HG03378 (cell line): ENCODE results near the gene RSBN1L.
"Not testable (repeated sequence)": the region's sequence is repeated elsewhere in the genome, so short reads cannot be mapped to it uniquely, and the experiment has no call there.

Experiments
- ATAC-seq: cut with Tn5 transposase; IDR thresholded peaks from one replicate; pipeline ENCODE4 v1.9.1; 2021; ENCODE audit warnings: mild to moderate bottlenecking, moderate library complexity; ENCODE audit not compliant: unreplicated experiment

RSBN1L gene

DNA sequence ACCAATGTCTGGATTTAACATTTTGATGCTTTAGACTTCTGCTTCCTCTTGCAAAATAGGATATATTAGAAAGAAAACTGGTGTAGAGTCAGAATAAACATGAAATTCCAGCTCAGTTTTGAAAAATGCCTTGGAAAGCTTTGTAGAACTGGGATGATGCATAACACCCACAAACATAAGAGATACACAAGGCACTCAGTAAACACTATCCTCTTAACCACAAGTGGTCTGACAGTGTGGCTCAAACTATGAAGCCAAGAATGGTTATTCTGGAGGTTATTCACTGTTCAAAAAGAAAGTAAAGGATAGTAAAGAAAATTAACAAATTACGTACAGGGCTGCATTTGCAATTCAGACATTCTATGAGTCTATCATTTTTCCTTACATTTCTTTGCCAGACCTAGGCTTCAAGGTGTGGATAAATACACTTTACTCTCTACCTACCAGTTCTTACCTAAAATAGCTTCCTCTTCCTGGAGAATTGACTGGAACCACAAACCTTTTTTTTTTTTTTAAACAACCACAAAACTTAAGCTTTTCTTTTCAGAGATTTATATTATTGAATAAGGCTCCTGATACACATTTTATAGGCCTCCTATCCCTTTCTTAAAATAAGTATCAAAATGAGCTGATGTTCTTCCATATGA lies 9.0 kb upstream of the RSBN1L start:
- no peak for ATAC-seq

DNA sequence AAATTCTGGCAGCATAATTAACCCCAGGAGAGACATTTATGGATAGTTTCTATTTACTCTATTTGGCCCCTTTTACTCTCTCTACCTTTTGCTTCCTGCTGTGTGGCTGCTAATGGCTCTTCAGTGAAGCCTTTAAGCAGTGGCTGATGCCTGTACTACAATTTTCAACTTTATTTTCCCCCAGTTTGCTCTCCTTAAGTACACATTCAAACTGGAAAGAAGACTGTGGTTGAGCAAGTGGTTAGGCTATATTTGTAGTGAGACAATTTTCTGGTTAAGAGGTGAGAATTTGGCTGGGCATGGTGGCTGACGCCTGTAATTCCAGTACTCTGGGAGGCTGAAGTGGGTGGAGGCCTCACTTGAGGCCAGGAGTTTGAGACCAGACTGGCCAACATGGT lies 8.5 kb upstream of the RSBN1L start:
- ATAC-seq, result no peak

DNA sequence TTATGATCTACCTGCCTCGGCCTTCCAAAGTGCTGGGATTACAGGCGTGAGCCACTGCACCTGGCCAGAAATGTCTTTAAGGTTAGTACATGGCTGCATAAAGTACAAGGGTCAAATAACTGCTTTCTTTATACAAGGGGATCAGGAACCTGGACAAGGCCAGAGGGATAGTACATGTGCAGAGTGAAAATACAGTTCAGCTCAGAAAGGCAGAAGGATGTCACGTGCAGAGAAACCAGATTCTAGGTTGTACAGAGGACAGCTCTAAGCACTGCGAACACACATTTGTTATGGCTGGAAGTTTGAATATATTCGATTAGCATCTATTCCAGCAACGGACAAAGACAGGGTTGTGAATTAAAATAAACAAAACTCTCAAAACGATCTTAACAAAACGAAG lies 6.0 kb upstream of the RSBN1L start:
- ATAC-seq, result no peak

DNA sequence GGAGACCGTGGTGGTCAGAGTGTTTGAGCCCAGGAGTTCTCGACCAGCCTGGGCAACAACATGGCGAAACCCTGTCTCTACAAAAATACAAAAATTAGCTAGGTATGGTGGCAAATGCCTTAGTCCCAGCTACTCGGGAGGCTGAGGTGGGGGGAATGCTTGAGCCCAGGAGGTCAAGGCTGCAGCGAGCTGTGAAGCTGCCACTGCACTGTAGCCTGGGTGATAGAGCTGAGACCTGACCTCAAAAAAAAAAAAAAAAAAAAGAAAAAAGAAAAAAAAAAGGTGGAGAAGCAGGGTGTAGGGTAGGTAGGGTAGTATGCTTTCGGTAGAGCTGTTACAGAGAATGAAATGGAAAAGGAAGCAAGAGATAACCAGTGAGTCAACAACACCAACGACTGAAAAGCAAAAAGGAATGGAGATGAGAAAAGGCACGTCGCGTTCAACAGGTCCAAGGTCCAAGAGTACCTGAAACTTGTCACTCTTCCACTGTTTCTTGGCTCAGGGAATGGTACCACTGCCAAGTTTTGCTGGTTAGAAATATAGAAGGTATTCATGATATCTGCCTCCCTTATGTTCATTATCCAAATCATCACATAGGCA lies 4.3 kb upstream of the RSBN1L start:
- no peak for ATAC-seq

DNA sequence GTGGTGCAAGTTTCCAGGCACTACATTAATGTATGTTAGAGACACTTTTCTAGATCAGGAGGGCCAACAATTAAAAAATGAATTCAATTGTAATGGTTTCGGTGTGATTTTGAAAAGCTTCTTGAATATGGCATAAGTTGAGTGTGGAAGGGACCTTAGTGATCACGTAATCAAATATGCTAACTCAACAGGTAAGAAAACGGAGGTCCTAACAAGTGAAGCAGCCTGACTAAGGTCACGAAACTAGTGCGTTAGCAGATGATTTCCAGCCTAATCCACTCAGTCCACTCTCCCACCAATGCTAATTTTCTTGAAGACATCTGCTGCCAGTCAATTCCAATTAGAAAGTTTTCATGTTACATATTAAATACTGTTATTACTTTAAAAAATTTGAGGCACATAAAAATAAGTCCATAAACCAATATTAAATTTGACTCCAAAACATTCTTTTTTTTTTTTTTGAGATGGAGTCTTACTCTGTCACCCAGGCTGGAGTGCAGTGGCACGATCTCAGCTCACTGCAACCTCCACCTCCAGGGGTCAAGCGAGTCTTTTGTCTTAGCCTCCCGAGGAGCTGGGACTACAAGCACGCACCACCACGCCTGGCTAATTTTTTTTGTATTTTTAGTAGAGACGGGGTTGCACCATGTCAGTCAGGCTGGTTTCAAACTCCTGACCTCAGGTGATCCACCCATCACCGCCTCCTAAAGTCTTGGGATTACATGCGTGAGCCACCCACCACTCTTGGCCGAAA lies 2.3 kb upstream of the RSBN1L start:
- ATAC-seq, result no peak

DNA sequence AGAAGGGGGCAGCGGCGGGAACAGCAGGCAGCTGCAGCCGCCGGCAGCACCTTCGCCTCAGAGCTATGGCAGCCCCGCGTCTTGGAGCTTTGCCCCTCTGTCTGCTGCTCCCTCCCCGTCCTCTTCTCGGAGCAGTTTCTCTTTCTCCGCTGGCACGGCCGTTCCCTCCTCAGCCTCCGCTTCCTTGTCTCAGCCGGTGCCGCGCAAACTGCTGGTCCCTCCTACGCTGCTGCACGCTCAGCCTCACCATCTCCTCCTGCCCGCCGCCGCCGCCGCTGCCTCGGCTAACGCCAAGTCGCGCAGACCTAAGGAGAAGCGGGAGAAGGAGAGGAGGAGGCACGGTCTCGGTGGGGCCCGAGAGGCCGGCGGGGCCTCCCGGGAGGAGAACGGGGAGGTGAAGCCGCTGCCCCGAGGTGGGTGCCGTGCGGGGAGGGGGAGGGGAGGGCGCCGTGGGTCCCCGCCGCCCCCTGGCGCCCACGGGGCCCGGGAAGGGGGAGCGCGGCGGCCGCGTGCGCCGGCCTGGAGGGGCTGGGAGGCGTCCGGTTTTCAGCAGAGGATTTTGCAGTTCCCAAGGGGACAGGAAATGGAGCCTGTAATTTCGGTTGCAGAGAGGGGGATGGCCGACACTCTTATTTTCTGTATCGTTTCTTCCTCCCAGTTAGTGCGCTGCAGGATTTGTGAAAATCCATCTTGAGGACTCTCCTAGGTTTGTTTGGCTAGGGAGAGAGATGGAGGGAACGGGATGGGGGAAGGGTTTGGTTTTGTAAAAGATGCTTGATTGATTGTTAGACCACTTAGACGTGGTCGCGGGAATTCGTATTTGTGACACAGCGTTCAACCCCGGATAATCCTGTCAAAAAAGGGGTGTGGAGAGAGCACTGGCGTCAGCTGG lies 630 bp downstream of the RSBN1L start:
- peak; percentile 4 for ATAC-seq

DNA sequence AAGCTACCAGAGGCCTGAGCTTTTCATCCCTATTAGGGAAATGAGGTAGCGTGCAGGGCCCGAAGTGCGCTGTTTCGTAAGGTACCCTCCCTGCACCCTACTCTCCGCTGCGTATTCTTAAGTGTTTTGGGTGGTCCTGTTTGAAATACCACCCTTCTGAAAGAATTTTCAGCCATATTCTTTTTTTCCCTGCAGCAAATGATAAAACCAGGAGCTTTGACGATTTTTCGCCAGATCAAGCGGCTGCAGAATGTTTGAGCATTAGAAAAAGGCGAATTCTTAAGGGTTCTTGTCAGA lies 1.2 kb downstream of the RSBN1L start:
- ATAC-seq, result no peak

DNA sequence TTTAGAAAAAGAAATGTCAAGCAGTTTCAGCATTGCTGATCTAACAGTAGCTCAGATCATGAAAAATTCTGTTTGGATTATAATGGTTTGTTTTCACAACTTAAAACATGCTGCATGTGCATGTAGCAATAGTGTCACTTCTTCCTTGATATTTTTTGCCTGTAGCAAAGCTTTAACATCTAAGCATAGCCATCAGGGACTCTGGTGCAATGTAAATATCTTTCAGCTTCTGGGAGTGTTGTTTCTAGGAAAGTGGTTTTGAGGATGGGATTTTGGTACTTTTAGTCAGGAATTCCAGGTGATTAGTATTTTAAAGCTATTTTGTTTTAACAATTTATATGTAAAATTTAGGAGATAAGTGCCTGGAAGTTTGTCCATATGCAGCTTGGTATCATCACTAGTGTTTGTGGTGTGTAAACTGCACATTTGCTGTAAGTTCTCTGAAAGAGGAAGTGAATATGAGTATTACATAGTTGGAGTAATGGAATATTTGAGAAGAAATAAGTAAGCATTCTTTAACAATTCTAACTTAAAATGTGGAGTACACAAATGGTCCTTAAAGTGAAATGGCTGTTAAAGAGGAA lies 1.9 kb downstream of the RSBN1L start:
- no peak for ATAC-seq

DNA sequence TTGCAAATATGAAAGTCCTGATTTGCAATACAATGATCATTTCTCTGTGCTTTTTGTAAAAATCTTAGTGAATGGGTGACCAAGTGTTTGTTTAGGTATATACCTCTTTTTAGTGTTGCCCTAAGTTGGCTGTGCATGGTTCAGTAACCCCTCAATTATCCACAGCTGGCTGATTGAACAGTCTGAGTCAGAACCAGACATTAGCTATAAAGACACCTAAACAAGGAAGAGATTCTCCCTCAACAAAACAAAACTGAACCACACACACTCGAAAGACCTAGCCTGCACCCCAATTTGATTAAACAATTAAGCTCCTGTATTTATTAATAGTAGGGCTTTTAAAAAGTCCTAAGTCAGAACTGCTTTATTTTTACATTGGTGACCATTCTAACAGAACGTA lies 2.8 kb downstream of the RSBN1L start:
- peak; percentile 46 for ATAC-seq

DNA sequence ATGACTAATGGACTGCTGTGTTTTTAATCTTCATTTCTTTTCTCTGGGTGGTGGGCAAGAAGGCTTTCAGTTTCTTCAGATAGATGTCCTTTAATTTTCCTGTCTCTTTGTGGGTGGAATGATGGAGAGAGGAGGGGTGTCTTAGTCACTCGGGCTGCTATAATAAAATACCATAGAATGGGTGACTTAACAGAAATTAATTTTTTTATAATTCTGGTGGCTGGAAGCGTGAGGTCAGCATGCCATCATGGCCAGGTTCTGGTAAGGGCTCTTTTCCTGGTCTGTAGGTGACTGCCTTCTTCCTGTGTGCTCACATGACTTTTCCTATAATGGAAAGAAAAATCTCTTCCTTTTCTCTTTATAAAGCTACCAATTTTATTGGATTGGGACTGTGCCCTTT lies 6.3 kb downstream of the RSBN1L start:
- no peak for ATAC-seq

DNA sequence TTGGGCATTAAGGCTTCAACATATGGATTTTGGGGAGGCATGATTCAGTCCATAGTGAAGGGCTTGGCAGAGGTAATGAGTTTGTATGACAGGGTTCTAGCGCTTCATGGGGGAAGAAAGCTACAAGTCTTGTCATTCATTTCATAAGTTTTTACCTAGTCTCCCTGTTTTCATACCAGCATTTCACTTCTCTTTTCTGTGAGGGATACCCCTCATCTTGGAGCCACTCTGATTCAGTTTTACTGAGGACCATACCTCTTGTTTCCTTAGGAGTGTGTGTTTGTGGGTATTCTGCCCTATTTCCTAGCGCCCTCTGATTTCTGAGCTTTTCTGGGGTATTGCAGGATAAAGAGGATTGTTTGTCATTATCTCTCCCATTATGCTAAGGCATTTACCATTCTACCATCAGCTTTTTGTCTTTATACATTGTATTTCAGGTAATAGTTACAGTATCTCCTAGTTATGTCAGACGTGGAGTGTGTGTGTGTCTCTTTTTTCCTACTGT lies 6.8 kb downstream of the RSBN1L start:
- no peak for ATAC-seq

DNA sequence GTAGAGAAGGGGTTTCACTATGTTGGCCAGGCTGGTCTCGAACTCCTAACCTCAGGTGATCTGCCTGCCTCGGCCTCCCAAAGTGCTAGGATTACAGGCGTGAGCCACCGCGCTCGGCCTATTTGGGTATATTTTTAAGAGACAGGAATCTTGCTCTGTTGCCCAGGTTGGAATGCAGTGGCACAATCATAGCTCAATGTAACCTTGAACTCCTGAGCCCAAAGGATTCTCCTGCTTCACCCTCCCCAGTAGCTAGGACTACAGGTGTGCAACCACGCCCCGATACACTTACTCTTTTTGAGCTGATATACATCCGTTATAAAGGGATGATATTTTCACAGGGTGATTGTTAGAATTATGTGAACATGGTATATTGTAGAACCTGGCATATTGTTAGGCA lies 7.4 kb downstream of the RSBN1L start:
- not testable (repeated sequence) for ATAC-seq

DNA sequence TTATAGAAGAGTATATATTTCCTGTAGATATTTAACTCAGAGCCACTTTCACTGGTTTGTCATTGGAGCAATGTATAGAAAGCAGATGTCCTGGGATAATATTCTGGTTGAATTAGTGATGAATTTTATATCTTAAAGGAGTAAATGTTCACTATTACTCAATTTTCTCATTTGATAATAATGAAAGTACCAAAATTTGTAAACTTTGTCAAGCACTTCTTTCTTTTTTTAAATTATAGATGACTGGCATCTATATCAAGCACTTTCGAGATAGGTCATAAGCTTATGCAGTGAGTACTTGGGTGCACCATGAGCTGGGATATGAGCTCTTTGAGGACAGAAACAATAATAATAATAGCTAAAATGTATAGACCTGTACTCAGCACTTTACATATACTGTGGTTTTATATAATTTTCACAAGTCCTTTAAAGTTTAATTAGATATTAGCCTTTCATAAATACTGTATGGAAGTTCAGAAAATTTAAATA lies 11.3 kb downstream of the RSBN1L start:
- no peak for ATAC-seq

DNA sequence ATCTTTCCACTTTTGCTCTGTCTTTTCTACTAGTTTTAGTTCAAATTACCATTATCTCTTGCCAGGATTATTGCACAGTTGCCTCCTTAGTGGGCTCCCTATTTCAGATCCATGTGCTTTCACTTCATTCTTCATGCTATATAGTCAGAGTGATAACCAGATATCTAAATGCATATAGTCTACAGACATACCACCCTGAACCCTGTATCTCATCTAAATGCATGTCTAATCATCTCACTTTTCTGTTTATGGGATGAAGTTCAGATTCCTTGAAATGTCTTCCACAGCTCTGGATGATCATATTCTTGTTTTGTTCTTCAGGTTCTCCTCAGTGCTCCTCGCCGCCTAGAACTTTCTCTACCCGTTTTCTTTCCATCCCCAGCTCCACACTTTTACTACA lies 13.8 kb downstream of the RSBN1L start:
- ATAC-seq, result no peak

DNA sequence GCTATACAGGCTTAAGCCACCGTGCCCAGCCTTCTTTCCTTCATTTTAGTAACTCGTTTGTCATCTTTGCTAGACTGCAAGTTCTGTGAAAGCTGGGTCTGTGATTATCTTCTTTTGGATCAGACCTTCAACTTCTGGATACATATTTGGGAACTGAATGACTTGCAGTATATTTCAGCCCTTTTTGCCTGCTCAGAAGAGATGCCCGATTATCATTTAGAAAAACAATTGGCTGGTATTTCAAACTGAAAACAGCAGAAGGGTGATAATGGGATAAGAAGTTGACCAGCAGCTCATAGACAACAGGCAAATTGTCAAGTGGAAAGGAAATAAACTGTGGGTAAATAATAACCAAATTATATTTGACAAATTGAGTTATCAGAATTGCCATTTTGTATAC lies 14.6 kb downstream of the RSBN1L start:
- no peak for ATAC-seq

DNA sequence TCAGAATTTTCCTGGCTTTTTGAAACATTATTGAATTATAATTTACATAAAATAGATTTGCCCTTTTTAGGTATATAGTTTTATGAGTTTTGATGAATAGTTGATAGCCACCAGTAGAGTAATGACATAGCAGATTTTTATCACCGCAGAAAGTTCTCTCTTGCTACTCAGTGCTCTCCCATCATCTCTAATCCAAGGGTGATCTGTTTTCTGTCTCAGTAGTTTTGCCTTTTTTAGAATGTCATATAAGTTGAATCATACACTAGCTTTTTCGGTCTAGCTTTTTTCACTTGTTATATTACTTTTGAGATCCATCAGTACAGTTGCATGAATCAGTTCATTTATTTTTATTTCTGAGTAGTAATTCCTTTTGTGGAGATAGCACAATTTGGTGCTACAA lies 17.9 kb downstream of the RSBN1L start:
- no peak for ATAC-seq

DNA sequence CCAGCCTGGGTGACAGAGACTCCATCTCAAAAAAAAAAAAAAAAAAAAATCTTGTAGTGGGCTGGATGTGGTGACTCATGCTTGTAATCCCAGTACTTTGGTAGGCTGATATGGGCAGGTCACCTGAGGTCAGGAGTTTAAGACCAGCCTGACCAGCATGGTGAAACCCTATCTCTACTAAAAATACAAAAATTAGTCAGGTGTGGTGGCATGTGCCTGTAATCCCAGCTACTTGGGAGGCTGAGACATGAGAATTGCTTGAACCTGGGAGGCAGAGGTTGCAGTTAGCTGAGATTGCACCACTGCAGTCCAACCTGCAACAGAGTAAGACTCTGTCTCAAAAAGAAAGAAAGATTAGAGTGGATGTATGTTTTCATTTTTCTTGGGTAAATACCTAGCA lies 18.7 kb downstream of the RSBN1L start:
- not testable (repeated sequence) for ATAC-seq

DNA sequence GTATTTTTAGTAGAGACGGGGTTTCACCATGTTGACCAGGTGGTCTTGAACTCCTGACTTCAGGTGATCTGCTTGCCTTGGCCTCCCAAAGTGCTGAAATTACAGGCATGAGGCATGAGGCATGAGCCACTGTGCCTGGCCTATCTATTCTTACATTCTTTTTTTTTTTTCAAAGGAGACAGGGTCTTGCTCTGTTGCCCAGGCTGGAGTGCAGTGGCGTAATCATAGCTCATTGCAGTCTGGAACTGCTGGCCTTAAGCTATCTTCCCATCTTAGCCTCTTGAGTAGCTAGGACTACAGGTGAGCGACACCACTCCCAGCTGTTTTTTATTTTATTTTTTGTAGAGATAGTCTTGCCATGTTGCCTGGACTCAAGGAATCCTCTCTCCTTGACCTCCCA lies 20.5 kb downstream of the RSBN1L start:
- ATAC-seq, result no peak

DNA sequence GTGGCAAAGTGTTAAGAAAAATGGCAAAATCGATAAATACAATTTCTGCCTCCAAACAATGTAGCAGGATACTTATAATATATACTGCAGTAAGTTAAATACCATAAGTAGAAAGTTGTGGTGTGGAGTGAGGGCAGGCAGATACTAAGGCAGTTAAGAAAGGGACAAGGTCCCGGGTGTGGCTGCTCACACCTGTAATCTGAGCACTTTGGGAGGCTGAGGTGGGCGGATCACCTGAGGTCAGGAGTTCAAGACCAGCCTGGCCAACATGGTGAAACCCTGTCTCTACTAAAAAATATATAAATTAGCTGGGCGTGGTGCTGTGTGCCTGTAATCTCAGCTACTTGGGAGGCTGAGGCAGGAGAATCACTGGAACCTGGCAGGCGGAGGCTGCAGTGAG lies 21.3 kb downstream of the RSBN1L start:
- not testable (repeated sequence) for ATAC-seq

DNA sequence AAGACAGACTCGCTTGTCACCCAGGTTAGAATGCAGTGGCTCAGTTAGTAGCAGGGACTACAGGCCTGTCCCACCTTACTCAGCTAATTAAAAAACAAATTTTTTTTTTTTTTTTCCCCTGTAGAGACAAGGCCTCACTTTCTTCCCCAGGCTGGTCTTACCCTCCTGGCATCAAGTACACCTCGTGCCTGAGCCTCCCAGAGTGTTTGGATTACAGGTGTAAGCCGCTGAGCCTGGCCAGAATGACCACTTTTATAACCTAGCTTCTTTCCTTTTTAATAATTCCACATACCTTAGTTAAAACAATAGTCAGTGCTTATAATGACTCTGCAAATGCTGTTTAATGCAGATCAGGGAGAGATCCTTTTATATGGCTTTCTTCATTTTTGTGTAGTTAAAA lies 31.3 kb downstream of the RSBN1L start:
- no peak for ATAC-seq
